NCI-H1694 (cell line): Measurements from ENCODE around the gene NBEA.
"Not testable (repeated sequence)": the region's sequence is repeated elsewhere in the genome, so short reads cannot be mapped to it uniquely, and the experiment has no call there.

Experiments
- DNase-seq: peaks from one replicate; lab custom pipeline; 2025; lab: John Stamatoyannopoulos, UW

Gene NBEA

GRCh38 chr13:34959489-34959888, 17.4 kb downstream of the NBEA start:
- no peak for DNase-seq

- no peak for DNase-seq
Measured at GRCh38 chr13:34964558-34964957, 22.5 kb downstream of the NBEA start.

GRCh38 chr13:34967851-34968562, 25.9 kb downstream of the NBEA start:
- no peak for DNase-seq

GRCh38 chr13:34969539-34969938, 27.5 kb downstream of the NBEA start:
- DNase-seq: not testable (repeated sequence)

- DNase-seq: no peak
Measured at GRCh38 chr13:34970961-34971360, 28.9 kb downstream of the NBEA start.

GRCh38 chr13:34971473-34971872, 29.4 kb downstream of the NBEA start:
- DNase-seq: no peak

- DNase-seq: not testable (repeated sequence)
Measured at GRCh38 chr13:34985199-34985598, 43.1 kb downstream of the NBEA start.

- no peak for DNase-seq
Measured at GRCh38 chr13:34988330-34988791, 46.3 kb downstream of the NBEA start.

- DNase-seq: no peak
Measured at GRCh38 chr13:34990399-34991214, 48.5 kb downstream of the NBEA start.

- DNase-seq: no peak
Measured at GRCh38 chr13:34993470-34993869, 51.4 kb downstream of the NBEA start.

GRCh38 chr13:35003734-35004133, 61.7 kb downstream of the NBEA start:
- not testable (repeated sequence) for DNase-seq

GRCh38 chr13:35005051-35005450, 63.0 kb downstream of the NBEA start:
- no peak for DNase-seq

- DNase-seq: no peak
Measured at GRCh38 chr13:35014606-35015213, 72.6 kb downstream of the NBEA start.

- no peak for DNase-seq
Measured at GRCh38 chr13:35016362-35017112, 74.5 kb downstream of the NBEA start.

- DNase-seq: no peak
Measured at GRCh38 chr13:35025314-35025713, 83.2 kb downstream of the NBEA start.

- no peak for DNase-seq
Measured at GRCh38 chr13:35028338-35028867, 86.3 kb downstream of the NBEA start.

GRCh38 chr13:35039012-35039411, 96.9 kb downstream of the NBEA start:
- DNase-seq: no peak

- no peak for DNase-seq
Measured at GRCh38 chr13:35046587-35046986, 104.5 kb downstream of the NBEA start.

GRCh38 chr13:35055705-35056104, 113.6 kb downstream of the NBEA start:
- no peak for DNase-seq

GRCh38 chr13:35057858-35058257, 115.8 kb downstream of the NBEA start:
- DNase-seq: no peak

GRCh38 chr13:35058585-35058984, 116.5 kb downstream of the NBEA start:
- not testable (repeated sequence) for DNase-seq

GRCh38 chr13:35086667-35087066, 144.6 kb downstream of the NBEA start:
- DNase-seq: no peak
